ENCODE data around the gene SLCO4C1.

Gene SLCO4C1

GRCh38 chr5:102289251-102289899 lies 6.7 kb downstream of the SLCO4C1 start:
- H3K9me3 Mint-ChIP-seq, result no peaks in the 10 kb centered on the region
- DNase-seq (ENCODE audit: low spot score in 2 of 2) (no peak), ATAC-seq (ENCODE audit: low read depth) (no peak)
- no peak overlapping the region for H3K4me3 Mint-ChIP-seq
- H3K27me3 Mint-ChIP-seq, result no peaks in the 10 kb centered on the region
- H3K36me3 Mint-ChIP-seq, result no peaks in the 10 kb centered on the region
- H3K4me1 Mint-ChIP-seq, result peaks cover 10% of the 10 kb centered on the region
- H3K27ac Mint-ChIP-seq, result no peak overlapping the region

DNA sequence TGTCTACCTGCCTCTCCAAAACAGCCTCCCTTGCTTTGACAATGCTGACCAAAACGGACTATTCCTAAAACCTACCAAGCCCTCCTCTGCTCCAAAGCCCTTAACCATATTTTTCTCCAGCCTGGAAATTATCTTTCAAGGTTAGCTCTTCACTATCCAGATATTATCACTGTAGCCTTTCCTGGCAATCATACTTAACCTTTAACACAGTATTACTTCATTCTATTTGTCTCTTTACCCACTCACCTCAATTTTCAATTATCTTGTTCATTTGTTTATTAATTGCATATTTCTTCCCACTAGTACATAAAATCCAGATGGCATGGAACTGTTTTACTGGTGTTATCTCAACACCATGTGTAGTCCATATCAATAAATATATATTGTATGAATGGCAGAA lies 7.5 kb downstream of the SLCO4C1 start:
- DNase-seq (ENCODE audit: low spot score in 2 of 2) (no peak), ATAC-seq (ENCODE audit: low read depth) (no peak)
- no peak overlapping the region for H3K4me3 Mint-ChIP-seq
- no peaks in the 10 kb centered on the region for H3K9me3 Mint-ChIP-seq
- H3K4me1 Mint-ChIP-seq, result peaks cover 14% of the 10 kb centered on the region
- H3K27me3 Mint-ChIP-seq, result no peaks in the 10 kb centered on the region
- H3K27ac Mint-ChIP-seq, result no peak overlapping the region
- no peaks in the 10 kb centered on the region for H3K36me3 Mint-ChIP-seq

GRCh38 chr5:102286476-102286875 lies 9.6 kb downstream of the SLCO4C1 start:
- Mint-ChIP-seq H3K36me3 (no peaks in the 10 kb centered on the region), H3K9me3 (no peaks in the 10 kb centered on the region), H3K27me3 (no peaks in the 10 kb centered on the region), H3K4me3 (peak overlapping the region; percentile 16), H3K27ac (no peak overlapping the region), H3K4me1 (peaks cover 14% of the 10 kb centered on the region)
- no peak for DNase-seq (ENCODE audit: low spot score in 2 of 2)
- ATAC-seq (ENCODE audit: low read depth), result peak; percentile 24

GRCh38 chr5:102283102-102283797 lies 12.8 kb downstream of the SLCO4C1 start:
- Mint-ChIP-seq H3K27ac (no peak overlapping the region), H3K27me3 (peaks cover 2% of the 10 kb centered on the region), H3K4me1 (peaks cover 14% of the 10 kb centered on the region), H3K9me3 (no peaks in the 10 kb centered on the region), H3K36me3 (no peaks in the 10 kb centered on the region), H3K4me3 (no peak overlapping the region)
- ATAC-seq (ENCODE audit: low read depth) (no peak), DNase-seq (ENCODE audit: low spot score in 2 of 2) (no peak)

GRCh38 chr5:102279711-102280110 lies 16.4 kb downstream of the SLCO4C1 start:
- Mint-ChIP-seq H3K36me3 (no peaks in the 10 kb centered on the region), H3K27me3 (peaks cover 2% of the 10 kb centered on the region), H3K4me3 (no peak overlapping the region), H3K9me3 (no peaks in the 10 kb centered on the region), H3K4me1 (peaks cover 6% of the 10 kb centered on the region), H3K27ac (no peak overlapping the region)
- no peak for DNase-seq (ENCODE audit: low spot score in 2 of 2)
- ATAC-seq (ENCODE audit: low read depth), result no peak

- Mint-ChIP-seq H3K4me3 (no peak overlapping the region), H3K27ac (no peak overlapping the region), H3K36me3 (no peaks in the 10 kb centered on the region), H3K9me3 (no peaks in the 10 kb centered on the region), H3K27me3 (peaks cover 3% of the 10 kb centered on the region), H3K4me1 (no peaks in the 10 kb centered on the region)
- no peak for DNase-seq (ENCODE audit: low spot score in 2 of 2)
- ATAC-seq (ENCODE audit: low read depth), result no peak
These were observed 17.9 kb downstream of the SLCO4C1 start for GRCh38 chr5:102278231-102278630.

- Mint-ChIP-seq H3K4me1 (no peaks in the 10 kb centered on the region), H3K27ac (no peak overlapping the region), H3K27me3 (peaks cover 3% of the 10 kb centered on the region), H3K4me3 (no peak overlapping the region), H3K36me3 (no peaks in the 10 kb centered on the region), H3K9me3 (no peaks in the 10 kb centered on the region)
- no peak for ATAC-seq (ENCODE audit: low read depth)
- no peak for DNase-seq (ENCODE audit: low spot score in 2 of 2)
These were observed 18.9 kb downstream of the SLCO4C1 start for GRCh38 chr5:102277144-102277543.

GRCh38 chr5:102271759-102272158 lies 24.3 kb downstream of the SLCO4C1 start:
- Mint-ChIP-seq H3K4me1 (no peaks in the 10 kb centered on the region), H3K4me3 (no peak overlapping the region), H3K36me3 (no peaks in the 10 kb centered on the region), H3K9me3 (peaks cover 18% of the 10 kb centered on the region), H3K27ac (no peak overlapping the region), H3K27me3 (peaks cover 2% of the 10 kb centered on the region)
- no peak for DNase-seq (ENCODE audit: low spot score in 2 of 2)
- no peak for ATAC-seq (ENCODE audit: low read depth)

GRCh38 chr5:102270036-102270435 lies 26.0 kb downstream of the SLCO4C1 start:
- no peaks in the 10 kb centered on the region for H3K4me1 Mint-ChIP-seq
- peaks cover 18% of the 10 kb centered on the region for H3K9me3 Mint-ChIP-seq
- H3K36me3 Mint-ChIP-seq, result no peaks in the 10 kb centered on the region
- peaks cover 2% of the 10 kb centered on the region for H3K27me3 Mint-ChIP-seq
- H3K27ac Mint-ChIP-seq, result no peak overlapping the region
- DNase-seq (ENCODE audit: low spot score in 2 of 2) (no peak), ATAC-seq (ENCODE audit: low read depth) (no peak)
- no peak overlapping the region for H3K4me3 Mint-ChIP-seq

GRCh38 chr5:102262688-102263087 lies 33.4 kb downstream of the SLCO4C1 start:
- Mint-ChIP-seq H3K4me1 (no peaks in the 10 kb centered on the region), H3K27ac (no peak overlapping the region), H3K27me3 (no peaks in the 10 kb centered on the region), H3K4me3 (no peak overlapping the region), H3K36me3 (no peaks in the 10 kb centered on the region), H3K9me3 (peaks cover 3% of the 10 kb centered on the region)
- ATAC-seq (ENCODE audit: low read depth) (no peak), DNase-seq (ENCODE audit: low spot score in 2 of 2) (no peak)

DNA sequence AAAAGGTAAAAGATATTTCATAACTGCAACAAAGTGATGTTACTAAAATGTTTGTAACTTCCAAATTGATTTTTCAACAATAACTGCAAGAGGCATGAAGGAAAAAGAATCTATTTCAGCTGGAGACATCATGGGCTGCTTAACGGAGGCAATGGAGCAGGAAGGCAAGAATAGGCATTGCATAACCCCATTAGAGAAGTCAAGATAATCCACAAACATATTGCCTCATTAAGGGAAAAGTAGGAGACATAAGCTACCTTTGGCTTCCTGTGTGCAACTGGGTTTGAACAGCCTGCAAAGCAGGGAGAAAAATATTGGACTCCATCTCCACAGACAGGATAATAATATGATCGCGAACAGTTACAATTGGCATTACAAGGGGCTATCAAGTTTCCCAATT lies 46.7 kb downstream of the SLCO4C1 start:
- Mint-ChIP-seq H3K36me3 (no peaks in the 10 kb centered on the region), H3K27ac (no peak overlapping the region), H3K4me1 (no peaks in the 10 kb centered on the region), H3K4me3 (no peak overlapping the region), H3K27me3 (peaks cover 3% of the 10 kb centered on the region), H3K9me3 (peaks cover 2% of the 10 kb centered on the region)
- ATAC-seq (ENCODE audit: low read depth), result no peak
- DNase-seq (ENCODE audit: low spot score in 2 of 2), result no peak

GRCh38 chr5:102243213-102243612 lies 52.9 kb downstream of the SLCO4C1 start:
- Mint-ChIP-seq H3K4me1 (no peaks in the 10 kb centered on the region), H3K27ac (no peak overlapping the region), H3K4me3 (no peak overlapping the region), H3K36me3 (no peaks in the 10 kb centered on the region), H3K27me3 (no peaks in the 10 kb centered on the region), H3K9me3 (peaks cover 2% of the 10 kb centered on the region)
- DNase-seq (ENCODE audit: low spot score in 2 of 2) (no peak), ATAC-seq (ENCODE audit: low read depth) (no peak)

DNA sequence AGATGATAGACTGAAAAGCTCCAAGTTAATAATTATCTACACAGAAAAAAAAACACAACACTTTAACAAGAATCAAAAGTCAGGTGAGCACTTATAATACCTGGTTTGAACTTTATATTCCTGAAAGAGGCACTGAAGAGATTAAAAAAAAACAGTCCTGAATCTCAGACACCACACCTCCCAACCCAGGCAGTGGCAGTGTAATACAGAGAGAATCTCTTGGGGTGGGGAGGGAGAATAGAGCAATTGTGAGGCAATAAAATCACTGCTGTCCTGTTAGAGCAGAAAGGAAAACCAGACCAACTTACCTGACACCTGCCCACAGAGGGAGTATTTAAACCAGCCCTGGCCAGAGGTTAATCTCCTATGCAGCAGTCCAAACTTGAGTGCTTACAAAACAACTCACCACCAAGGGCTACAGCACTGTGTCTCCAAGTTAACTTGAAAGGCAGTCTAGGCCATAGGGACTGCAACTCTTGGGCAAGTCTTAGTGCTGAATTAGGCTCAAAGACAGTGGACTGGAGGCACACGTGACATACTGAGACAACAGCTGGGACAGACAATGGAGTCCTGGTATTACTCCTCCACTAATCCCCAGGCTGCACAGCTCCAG lies 54.2 kb downstream of the SLCO4C1 start:
- Mint-ChIP-seq H3K27me3 (no peaks in the 10 kb centered on the region), H3K4me3 (no peak overlapping the region), H3K36me3 (no peaks in the 10 kb centered on the region), H3K4me1 (no peaks in the 10 kb centered on the region), H3K9me3 (peaks cover 2% of the 10 kb centered on the region), H3K27ac (no peak overlapping the region)
- ATAC-seq (ENCODE audit: low read depth) (no peak), DNase-seq (ENCODE audit: low spot score in 2 of 2) (no peak)

DNA sequence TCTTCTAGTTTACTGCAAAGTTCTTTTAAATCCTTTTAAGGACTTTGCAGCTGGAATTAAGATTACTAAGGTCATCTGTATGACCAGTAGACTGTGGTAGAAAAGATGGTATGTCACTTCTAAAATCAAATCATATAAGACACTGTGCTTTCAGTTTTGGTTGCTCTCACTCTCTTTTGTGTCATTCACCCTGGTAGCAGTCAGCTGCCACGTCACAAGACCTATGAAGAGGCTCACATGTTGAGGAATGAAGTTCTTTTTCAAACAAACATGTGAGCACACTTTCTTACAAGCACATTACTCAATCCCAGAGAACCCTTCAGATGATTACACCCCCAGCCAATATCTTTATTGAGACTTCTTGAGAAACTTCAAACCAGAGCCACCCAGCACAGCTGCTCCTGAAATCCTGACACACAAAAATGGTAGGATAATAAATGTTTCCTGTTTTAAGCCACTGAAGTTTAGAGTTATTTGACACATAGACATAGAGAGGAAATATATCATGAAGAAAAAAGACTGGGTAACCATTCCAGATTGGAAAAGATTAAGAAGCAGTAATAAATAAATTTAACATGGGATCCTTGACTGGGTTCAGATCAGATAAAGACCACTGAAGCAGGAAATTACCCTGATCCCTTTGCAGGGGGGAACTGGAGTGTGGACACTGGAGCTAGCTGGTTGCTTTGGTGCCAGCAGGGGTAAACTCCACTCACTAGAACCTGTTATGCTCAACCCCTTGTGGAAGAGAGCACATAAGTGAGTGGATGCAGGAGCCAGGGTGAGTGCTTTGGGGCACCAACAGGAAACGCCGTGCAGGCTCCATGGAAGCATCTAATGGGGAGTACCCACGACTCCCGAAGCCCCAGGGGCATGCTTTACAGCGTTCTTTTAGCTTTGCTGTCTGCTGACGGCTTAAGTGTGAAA lies 64.1 kb downstream of the SLCO4C1 start:
- Mint-ChIP-seq H3K36me3 (no peaks in the 10 kb centered on the region), H3K27me3 (peaks cover 2% of the 10 kb centered on the region), H3K4me3 (no peak overlapping the region), H3K9me3 (no peaks in the 10 kb centered on the region), H3K27ac (no peak overlapping the region), H3K4me1 (no peaks in the 10 kb centered on the region)
- DNase-seq (ENCODE audit: low spot score in 2 of 2), result no peak
- no peak for ATAC-seq (ENCODE audit: low read depth)
